GM12878 (cell line): Measurements from ENCODE around the gene RAD51AP1. TPM values are rescaled to one million over a fixed set of nuclear protein-coding genes. Genes with fewer than 3 reads are reported as not detected.

ENCODE experiments used
- BHLHE40 ChIP-seq, 2 experiments: fragments of 450-650 bp in 1 of 2; IDR thresholded peaks; 2 replicates each; pipeline ENCODE4 v1.6.1; 2011 to 2017; ENCODE audit warnings: low read depth in 2 of 2, borderline replicate concordance in 1 of 2, improper control_type of control experiment in 1 of 2, low read length in 1 of 2, mild to moderate bottlenecking in 1 of 2
- BRCA1 ChIP-seq: IDR thresholded peaks from 2 replicates; pipeline ENCODE4 v1.6.1; 2011; ENCODE audit warnings: low read depth, low read length, improper control_type of control experiment
- CREB1 ChIP-seq: IDR thresholded peaks from 2 replicates; pipeline ENCODE4 v1.6.1; 2012; ENCODE audit warnings: low read depth, mild to moderate bottlenecking, inconsistent platforms
- DPF2 ChIP-seq: fragments of 450-650 bp; IDR thresholded peaks from 2 replicates; pipeline ENCODE4 v1.6.1; 2017; ENCODE audit warnings: mild to moderate bottlenecking
- EGR1 ChIP-seq, 2 experiments: IDR thresholded peaks; 1 replicate in 1 of 2; 2 replicates in 1 of 2; pipeline ENCODE4 v1.6.1; 2011 to 2012; ENCODE audit warnings: low read depth in 2 of 2, low read length in 2 of 2, borderline replicate concordance in 1 of 2, mild to moderate bottlenecking in 1 of 2, moderate library complexity in 1 of 2
- EP300 ChIP-seq, 2 experiments: fragments of 150-350 bp in 1 of 2; IDR thresholded peaks; 2 replicates each; pipeline ENCODE4 v1.6.1; 2011 to 2012; ENCODE audit warnings: low read depth in 2 of 2, low read length in 2 of 2, borderline replicate concordance in 1 of 2, improper control_type of control experiment in 1 of 2, inconsistent platforms in 1 of 2; ENCODE audit not compliant: control insufficient read depth in 1 of 2
- IKZF1 ChIP-seq: fragments of 450-650 bp; conservative IDR thresholded peaks from 2 replicates; pipeline ENCODE4 v1.6.1; 2017; ENCODE audit warnings: antibody characterized with exemption, mild to moderate bottlenecking
- KDM1A ChIP-seq: fragments of 200-600 bp; sonication (generic); IDR thresholded peaks from 2 replicates; pipeline ENCODE4 v1.6.1; 2016; ENCODE audit warnings: borderline replicate concordance
- MXI1 ChIP-seq: fragments of 150-350 bp; IDR thresholded peaks from 2 replicates; pipeline ENCODE4 v1.6.1; 2011; ENCODE audit warnings: low read depth, mild to moderate bottlenecking, inconsistent platforms, low read length, improper control_type of control experiment
- PAX8 ChIP-seq: fragments of 450-650 bp; IDR thresholded peaks from 2 replicates; pipeline ENCODE4 v1.6.1; 2017; ENCODE audit warnings: mild to moderate bottlenecking, moderate library complexity
- PBX3 ChIP-seq: IDR thresholded peaks from 2 replicates; pipeline ENCODE4 v1.6.1; 2011; ENCODE audit warnings: mild to moderate bottlenecking, low read depth, low read length, moderate library complexity; ENCODE audit not compliant: insufficient replicate concordance
- PKNOX1 ChIP-seq: fragments of 450-650 bp; IDR thresholded peaks from 2 replicates; pipeline ENCODE4 v1.6.1; 2016; ENCODE audit warnings: mild to moderate bottlenecking
- RAD51 ChIP-seq: fragments of 450-650 bp; IDR thresholded peaks from 2 replicates; pipeline ENCODE4 v1.6.1; 2016; ENCODE audit warnings: moderate library complexity, mild to moderate bottlenecking, inconsistent platforms
- RFX5 ChIP-seq: IDR thresholded peaks from 2 replicates; pipeline ENCODE4 v1.6.1; 2011; ENCODE audit warnings: low read depth, low read length, improper control_type of control experiment
- SIN3A ChIP-seq: IDR thresholded peaks from 2 replicates; pipeline ENCODE4 v1.6.1; 2012; ENCODE audit warnings: low read depth, low read length, improper control_type of control experiment
- SP1 ChIP-seq: IDR thresholded peaks from one replicate; pipeline ENCODE4 v1.6.1; 2011; ENCODE audit warnings: low read depth, low read length
- ZBED1 ChIP-seq: IDR thresholded peaks from 2 replicates; pipeline ENCODE4 v1.6.1; 2016; ENCODE audit warnings: borderline replicate concordance
- ZBTB11 ChIP-seq: fragments of 450-650 bp; formaldehyde crosslinking; IDR thresholded peaks from 2 replicates; pipeline ENCODE4 v1.5.0; 2022; ENCODE audit warnings: mild to moderate bottlenecking, missing genetic modification characterization
- ZBTB40 ChIP-seq: fragments of 450-650 bp; IDR thresholded peaks from 2 replicates; pipeline ENCODE4 v1.6.1; 2016; ENCODE audit warnings: mild to moderate bottlenecking, moderate library complexity, borderline replicate concordance
- polyA plus RNA-seq, 11 experiments: library from polyadenylated mRNA; depleted of rRNA in 4 of 11; unstranded in 6 of 11; stranded (reverse) in 5 of 11; fragments of >200 nt; fragmentation: Nextera tagmentation in 4 of 11; fragmentation: Illumina TruSeq in 1 of 11; extraction: Ambion mirVana in 4 of 11; extraction: Trizol in 1 of 11; gene quantifications; 1 replicate in 1 of 11; 2 replicates in 10 of 11; pipeline versions ENCODE4 v1.2.1 to v1.2.3, GENCODE V29; 2011 to 2016; ENCODE audit warnings: inconsistent platforms in 2 of 11, missing spikeins in 2 of 11, low read depth in 1 of 11
- total RNA-seq, 4 experiments: library from RNA; depleted of rRNA in 3 of 4; stranded (reverse); fragments of >200 nt in 3 of 4; fragmentation: Illumina TruSeq in 1 of 4; extraction: Trizol in 1 of 4; gene quantifications; 2 replicates each; pipeline versions ENCODE4 v1.2.1 to v1.2.3, GENCODE V29; 2013 to 2021

RAD51AP1 gene
- total and polyA plus RNA-seq, 10 of the 15 experiments (the other 5 are each of a cell fraction or from before 2014, with no cell fraction given) = 22.3 to 86.0 (median 50.9) TPM

GRCh38 chr12:4506870-4507269 is 31.8 kb upstream of the RAD51AP1 start (continued):
- TF ChIP-seq BRCA1 (no peak), KDM1A (no peak), RFX5 (no peak), RAD51 (no peak), PAX8 (no peak), ZBTB11 (CRISPR knock-in tag) (no peak), CREB1 (peak; percentile 74), SIN3A (no peak), EGR1 (IDR thresholded peaks at IDR 0.05; ENCODE audit: borderline replicate concordance in 1 of 2, low read depth in 2 of 2, low read length in 2 of 2) (no peak), BHLHE40 (IDR thresholded peaks at IDR 0.05; ENCODE audit: borderline replicate concordance in 1 of 2, low read depth in 2 of 2, low read length in 1 of 2) (0 out of 4 replicates have a peak, but pooled peaks of 1 of the 2 experiments have one; percentile 18), EP300 (IDR thresholded peaks at IDR 0.05; ENCODE audit: borderline replicate concordance in 1 of 2, control insufficient read depth in 1 of 2, low read depth in 2 of 2, low read length in 2 of 2) (0 out of 4 replicates have a peak, but pooled peaks of 1 of the 2 experiments have one; percentile 48), ZBED1 (peak; percentile 96), PKNOX1 (no peak), MXI1 (no peak), SP1 (no peak), DPF2 (no peak), ZBTB40 (no peak), IKZF1 (no peak), PBX3 (no peak)
